Osteocyte (in vitro differentiated cells): ENCODE results near the gene PAK1. TPM values are rescaled to one million over a fixed set of nuclear protein-coding genes. Genes with fewer than 3 reads are reported as not detected.

Source experiments
- DNase-seq: peaks from one replicate; pipeline ENCODE4 v3.0.0; 2021; ENCODE audit warnings: mixed read lengths; ENCODE audit not compliant: unreplicated experiment; ENCODE audit errors: extremely low spot score
- H3K27ac Mint-ChIP-seq: one replicate; pipeline ENCODE4 v1.8.0; 2021; ENCODE audit warnings: mild to moderate bottlenecking, mixed read lengths; ENCODE audit not compliant: unreplicated experiment
- H3K27me3 Mint-ChIP-seq: one replicate; pipeline ENCODE4 v1.8.0; 2021; ENCODE audit warnings: mixed read lengths; ENCODE audit not compliant: unreplicated experiment
- H3K36me3 Mint-ChIP-seq: one replicate; pipeline ENCODE4 v1.8.0; 2021; ENCODE audit warnings: mixed read lengths; ENCODE audit not compliant: unreplicated experiment
- H3K4me1 Mint-ChIP-seq: one replicate; pipeline ENCODE4 v1.8.0; 2021; ENCODE audit warnings: mixed read lengths; ENCODE audit not compliant: unreplicated experiment
- H3K4me3 Mint-ChIP-seq: one replicate; pipeline ENCODE4 v1.8.0; 2021; ENCODE audit warnings: mild to moderate bottlenecking, moderate library complexity, mixed read lengths; ENCODE audit not compliant: unreplicated experiment
- H3K9me3 Mint-ChIP-seq: one replicate; pipeline ENCODE4 v1.8.0; 2021; ENCODE audit warnings: mixed read lengths; ENCODE audit not compliant: unreplicated experiment
- total RNA-seq: library from RNA; stranded (reverse); gene quantifications from 2 replicates; pipeline ENCODE4 v1.2.1, GENCODE V29; 2021
- TF ChIP-seq, protein P1 (sequence below): fragments of 200-600 bp; sonication (generic); IDR thresholded peaks from 2 replicates; pipeline ENCODE4 v1.5.0; 2021; ENCODE audit warnings: antibody characterized with exemption, mild to moderate bottlenecking, moderate library complexity

The PAK1 gene
- total RNA-seq, 1 donor from 2014 or later, result 20.9 TPM

DNA sequence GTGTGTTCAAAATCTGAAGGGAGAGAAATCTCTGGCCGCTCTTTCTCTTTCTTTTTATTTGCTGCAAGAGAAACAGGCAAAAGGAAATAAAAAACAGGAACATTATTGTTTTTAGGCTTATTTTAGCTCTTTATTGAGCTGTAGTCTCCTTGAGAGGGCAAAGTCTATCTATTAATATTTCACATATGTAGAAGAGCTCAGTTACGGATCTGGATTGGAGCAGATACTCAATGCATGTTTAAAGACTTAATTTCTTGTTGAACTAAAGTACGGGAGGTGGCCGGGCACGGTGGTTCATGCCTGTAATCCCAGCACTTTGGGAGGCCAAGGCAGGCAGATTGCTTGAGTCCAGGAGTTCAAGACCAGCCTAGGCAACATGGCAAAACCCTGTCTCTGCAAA is 94.0 kb downstream of the PAK1 start:
- Mint-ChIP-seq H3K36me3 (no peaks in the 10 kb centered on the region), H3K4me3 (no peak overlapping the region), H3K9me3 (no peaks in the 10 kb centered on the region), H3K4me1 (peaks cover 21% of the 10 kb centered on the region), H3K27ac (no peak overlapping the region), H3K27me3 (no peaks in the 10 kb centered on the region)
- TF ChIP-seq, protein P1, sequence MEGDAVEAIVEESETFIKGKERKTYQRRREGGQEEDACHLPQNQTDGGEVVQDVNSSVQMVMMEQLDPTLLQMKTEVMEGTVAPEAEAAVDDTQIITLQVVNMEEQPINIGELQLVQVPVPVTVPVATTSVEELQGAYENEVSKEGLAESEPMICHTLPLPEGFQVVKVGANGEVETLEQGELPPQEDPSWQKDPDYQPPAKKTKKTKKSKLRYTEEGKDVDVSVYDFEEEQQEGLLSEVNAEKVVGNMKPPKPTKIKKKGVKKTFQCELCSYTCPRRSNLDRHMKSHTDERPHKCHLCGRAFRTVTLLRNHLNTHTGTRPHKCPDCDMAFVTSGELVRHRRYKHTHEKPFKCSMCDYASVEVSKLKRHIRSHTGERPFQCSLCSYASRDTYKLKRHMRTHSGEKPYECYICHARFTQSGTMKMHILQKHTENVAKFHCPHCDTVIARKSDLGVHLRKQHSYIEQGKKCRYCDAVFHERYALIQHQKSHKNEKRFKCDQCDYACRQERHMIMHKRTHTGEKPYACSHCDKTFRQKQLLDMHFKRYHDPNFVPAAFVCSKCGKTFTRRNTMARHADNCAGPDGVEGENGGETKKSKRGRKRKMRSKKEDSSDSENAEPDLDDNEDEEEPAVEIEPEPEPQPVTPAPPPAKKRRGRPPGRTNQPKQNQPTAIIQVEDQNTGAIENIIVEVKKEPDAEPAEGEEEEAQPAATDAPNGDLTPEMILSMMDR, result no peak
- no peak for DNase-seq

DNA sequence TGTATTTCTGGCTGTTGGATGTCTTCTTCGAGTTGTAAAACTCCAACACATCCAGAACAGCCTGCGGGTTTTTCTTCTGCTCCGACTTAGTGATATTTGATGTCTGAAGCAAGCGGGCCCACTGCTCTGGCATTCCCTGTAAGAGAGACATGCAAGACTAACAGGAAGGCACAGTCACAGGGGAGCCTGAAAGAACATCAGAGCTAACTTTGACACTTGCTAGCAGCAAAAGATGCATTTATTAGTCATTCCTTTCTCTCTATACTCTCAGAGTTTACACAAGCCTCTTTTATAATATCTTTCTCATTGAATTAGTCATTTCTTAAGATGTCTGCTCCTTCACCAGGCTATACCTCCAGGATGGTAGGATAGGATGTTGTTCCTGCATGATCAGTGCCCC is 94.6 kb downstream of the PAK1 start:
- TF ChIP-seq, protein P1, result no peak
- peaks cover 21% of the 10 kb centered on the region for H3K4me1 Mint-ChIP-seq
- no peaks in the 10 kb centered on the region for H3K27me3 Mint-ChIP-seq
- H3K27ac Mint-ChIP-seq, result peak overlapping the region; percentile 51
- no peaks in the 10 kb centered on the region for H3K9me3 Mint-ChIP-seq
- H3K36me3 Mint-ChIP-seq, result no peaks in the 10 kb centered on the region
- H3K4me3 Mint-ChIP-seq, result no peak overlapping the region
- DNase-seq, result no peak

DNA sequence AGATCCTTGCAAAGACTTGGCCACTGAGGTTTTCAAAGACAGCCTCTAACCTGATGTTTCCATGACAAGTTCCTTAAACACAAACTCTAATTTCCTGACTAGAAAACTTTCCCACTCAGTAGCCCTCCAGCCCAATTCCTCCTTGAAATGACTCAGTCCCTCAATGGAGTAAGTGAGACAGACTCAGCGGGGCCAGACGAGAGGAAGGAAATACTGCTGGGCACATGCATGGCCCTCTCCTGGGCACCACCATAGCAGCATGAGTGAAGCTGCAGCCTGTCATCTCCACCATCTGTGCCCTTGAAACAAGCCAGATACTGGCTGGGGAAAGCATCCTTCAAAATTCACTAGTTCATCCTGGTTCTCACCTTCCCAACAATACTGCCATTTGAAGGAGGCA is 96.2 kb downstream of the PAK1 start:
- no peak for DNase-seq
- Mint-ChIP-seq H3K4me3 (no peak overlapping the region), H3K36me3 (peaks cover 3% of the 10 kb centered on the region), H3K4me1 (peaks cover 21% of the 10 kb centered on the region), H3K27ac (no peak overlapping the region), H3K27me3 (no peaks in the 10 kb centered on the region), H3K9me3 (no peaks in the 10 kb centered on the region)
- TF ChIP-seq, protein P1, result no peak

DNA sequence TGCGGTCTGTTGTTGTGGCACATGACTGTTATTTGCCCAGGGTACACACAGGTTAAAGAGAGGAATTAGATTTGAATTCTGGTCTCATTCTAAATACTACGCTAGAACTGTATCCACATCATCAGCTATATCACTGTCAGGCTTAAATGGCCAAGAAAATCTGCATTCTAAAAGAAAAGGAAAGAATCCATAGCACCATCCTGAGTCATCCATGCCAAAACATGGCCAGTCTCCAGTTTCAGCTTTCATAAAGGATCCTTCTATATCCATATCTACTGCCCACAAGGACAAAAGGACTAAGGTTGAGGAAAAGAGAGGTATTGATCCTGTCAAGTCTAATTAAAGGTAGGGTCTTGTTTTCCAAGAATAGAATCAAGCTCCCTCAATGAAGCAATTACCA is 98.8 kb downstream of the PAK1 start:
- Mint-ChIP-seq H3K27ac (no peak overlapping the region), H3K9me3 (no peaks in the 10 kb centered on the region), H3K4me3 (no peak overlapping the region), H3K27me3 (no peaks in the 10 kb centered on the region), H3K4me1 (peaks cover 14% of the 10 kb centered on the region), H3K36me3 (peaks cover 10% of the 10 kb centered on the region)
- TF ChIP-seq, protein P1, result no peak
- DNase-seq, result no peak

DNA sequence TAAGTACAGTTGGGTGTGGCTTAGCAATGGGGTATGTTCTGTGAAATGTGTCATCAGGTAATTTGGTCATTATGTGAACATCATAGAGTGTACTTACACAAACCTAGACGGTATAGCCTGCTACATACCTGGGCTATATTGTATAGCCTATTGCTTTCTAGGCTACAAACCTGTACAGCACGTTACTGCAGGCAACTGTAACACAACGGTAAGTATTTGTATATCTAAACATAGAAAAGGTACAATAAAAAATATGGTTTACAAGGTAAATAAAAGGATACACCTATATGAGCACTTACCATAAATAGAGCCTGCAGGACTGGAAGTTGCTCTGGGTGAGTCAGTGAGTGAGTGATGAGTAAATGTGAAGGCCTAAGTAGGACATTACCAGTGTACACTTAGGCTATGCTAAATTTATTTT is 99.3 kb downstream of the PAK1 start:
- Mint-ChIP-seq H3K9me3 (no peaks in the 10 kb centered on the region), H3K4me3 (no peak overlapping the region), H3K27me3 (no peaks in the 10 kb centered on the region), H3K4me1 (peaks cover 10% of the 10 kb centered on the region), H3K36me3 (peaks cover 10% of the 10 kb centered on the region), H3K27ac (no peak overlapping the region)
- TF ChIP-seq, protein P1, result no peak
- no peak for DNase-seq
